ENCODE data around the gene SLC4A1.
A peak's percentile ranks its signal among the peaks of the same experiment; 100 is the strongest.

- TF ChIP-seq CTCF (IDR thresholded peaks at IDR 0.05) = peak; percentile 49 to 93 (median 79)
- TF ChIP-seq POLR2A (IDR thresholded peaks at IDR 0.05) = no peak
Measured at GRCh38 chr17:44210342-44211192, 57.4 kb downstream of the SLC4A1 start.

Measured in thyroid gland (tissue), 4 donors.